HG03469 (cell line): Measurements from ENCODE around the gene SNX32.

Experiments used
- ATAC-seq: cut with Tn5 transposase; IDR thresholded peaks from one replicate; pipeline ENCODE4 v1.9.1; 2021; ENCODE audit warnings: mild to moderate bottlenecking, moderate library complexity, moderate number of reproducible peaks; ENCODE audit not compliant: unreplicated experiment

SNX32 gene

GRCh38 chr11:65796726-65797601 is 36.8 kb upstream of the SNX32 start:
- ATAC-seq, result no peak

GRCh38 chr11:65797711-65798110 is 36.1 kb upstream of the SNX32 start:
- ATAC-seq, result no peak

GRCh38 chr11:65798882-65799281 is 34.9 kb upstream of the SNX32 start:
- no peak for ATAC-seq

GRCh38 chr11:65801153-65801987 is 32.4 kb upstream of the SNX32 start:
- no peak for ATAC-seq

GRCh38 chr11:65802841-65803240 is 30.9 kb upstream of the SNX32 start:
- ATAC-seq, result peak; percentile 60

- no peak for ATAC-seq
Measured at GRCh38 chr11:65803797-65804492, 29.8 kb upstream of the SNX32 start.

GRCh38 chr11:65806979-65807378 is 26.8 kb upstream of the SNX32 start:
- no peak for ATAC-seq

- ATAC-seq, result no peak
Measured at GRCh38 chr11:65808744-65809341, 24.9 kb upstream of the SNX32 start.

- ATAC-seq, result no peak
Measured at GRCh38 chr11:65809496-65809895, 24.3 kb upstream of the SNX32 start.

GRCh38 chr11:65810046-65810868 is 23.5 kb upstream of the SNX32 start:
- ATAC-seq, result no peak

GRCh38 chr11:65811764-65812475 is 21.8 kb upstream of the SNX32 start:
- no peak for ATAC-seq

GRCh38 chr11:65814131-65814985 is 19.4 kb upstream of the SNX32 start:
- ATAC-seq, result no peak

GRCh38 chr11:65814986-65815565 is 18.7 kb upstream of the SNX32 start:
- no peak for ATAC-seq

- no peak for ATAC-seq
Measured at GRCh38 chr11:65816696-65817095, 17.1 kb upstream of the SNX32 start.

GRCh38 chr11:65817312-65817834 is 16.4 kb upstream of the SNX32 start:
- no peak for ATAC-seq

GRCh38 chr11:65817835-65818680 is 15.7 kb upstream of the SNX32 start:
- no peak for ATAC-seq

- ATAC-seq, result no peak
Measured at GRCh38 chr11:65821107-65821506, 12.7 kb upstream of the SNX32 start.
